Smooth muscle cell (in vitro differentiated cells): ENCODE measurements around the gene ZG16B. TPM values are rescaled to one million over a fixed set of nuclear protein-coding genes. Genes with fewer than 3 reads are reported as not detected.

Source experiments
- DNase-seq: peaks from one replicate; lab custom pipeline; 2025; ENCODE audit not compliant: unreplicated experiment; lab: John Stamatoyannopoulos, UW
- H2AFZ ChIP-seq: fragments of 200-600 bp; sonication (generic); 2 replicates; pipeline ENCODE4 v1.6.0; 2016; ENCODE audit warnings: antibody characterized with exemption, low read depth, mild to moderate bottlenecking
- H3F3A ChIP-seq: fragments of 200-600 bp; sonication (generic); 2 replicates; pipeline ENCODE4 v1.6.0; 2017; ENCODE audit warnings: antibody characterized with exemption, low read depth
- H3K27ac ChIP-seq: fragments of 200-600 bp; sonication (generic); 2 replicates; pipeline ENCODE4 v1.5.1; 2016; ENCODE audit warnings: low read depth, mild to moderate bottlenecking
- H3K27me3 ChIP-seq: fragments of 200-600 bp; sonication (generic); 2 replicates; pipeline ENCODE4 v1.6.1; 2016; ENCODE audit warnings: low read depth, mild to moderate bottlenecking
- H3K36me3 ChIP-seq: fragments of 200-600 bp; sonication (generic); 2 replicates; pipeline ENCODE4 v1.5.1; 2016; ENCODE audit warnings: low read depth
- H3K4me1 ChIP-seq: fragments of 200-600 bp; sonication (generic); 2 replicates; pipeline ENCODE4 v1.5.1; 2016; ENCODE audit warnings: low read depth
- H3K4me2 ChIP-seq: fragments of 200-600 bp; sonication (generic); 2 replicates; pipeline ENCODE4 v1.6.0; 2016; ENCODE audit warnings: mild to moderate bottlenecking
- H3K4me3 ChIP-seq: fragments of 200-600 bp; sonication (generic); 2 replicates; pipeline ENCODE4 v1.5.1; 2016; ENCODE audit warnings: mild to moderate bottlenecking
- H3K79me2 ChIP-seq: fragments of 200-600 bp; sonication (generic); 2 replicates; pipeline ENCODE4 v1.6.0; 2016; ENCODE audit warnings: low read depth, mild to moderate bottlenecking
- H3K9ac ChIP-seq: fragments of 200-600 bp; sonication (generic); 2 replicates; pipeline ENCODE4 v1.6.0; 2016; ENCODE audit warnings: low read depth
- H3K9me3 ChIP-seq: fragments of 200-600 bp; sonication (generic); replicated peaks from 2 replicates; pipeline ENCODE4 v1.5.1; 2016; ENCODE audit warnings: low read depth
- H4K20me1 ChIP-seq: fragments of 200-600 bp; sonication (generic); 2 replicates; pipeline ENCODE4 v1.6.0; 2016; ENCODE audit warnings: low read depth
- WGBS: methylation state at CpG from one replicate; pipeline ENCODE4 v1.1.7; 2016; ENCODE audit warnings: low lambda C conversion rate; 5-methylcytosine and 5-hydroxymethylcytosine counted together
- polyA plus RNA-seq: library from polyadenylated mRNA; unstranded; fragments of >200 nt; fragmentation: Nextera tagmentation; extraction: Ambion mirVana; gene quantifications from 2 replicates; pipeline ENCODE4 v1.2.1, GENCODE V29; 2016
- total RNA-seq: library from RNA; depleted of rRNA; stranded (reverse); fragments of >200 nt; gene quantifications from 2 replicates; pipeline ENCODE4 v1.2.3, GENCODE V29; 2014
- TF ChIP-seq, protein P1 (sequence below): fragments of 200-600 bp; sonication (generic); IDR thresholded peaks from 2 replicates; pipeline ENCODE4 v1.5.1; 2017; ENCODE audit warnings: borderline replicate concordance, mild to moderate bottlenecking, antibody characterized with exemption; ENCODE audit not compliant: insufficient read depth, poor library complexity, severe bottlenecking

Gene ZG16B
- total and polyA plus RNA-seq, 2 experiments from 2014 or later = not detected

DNA sequence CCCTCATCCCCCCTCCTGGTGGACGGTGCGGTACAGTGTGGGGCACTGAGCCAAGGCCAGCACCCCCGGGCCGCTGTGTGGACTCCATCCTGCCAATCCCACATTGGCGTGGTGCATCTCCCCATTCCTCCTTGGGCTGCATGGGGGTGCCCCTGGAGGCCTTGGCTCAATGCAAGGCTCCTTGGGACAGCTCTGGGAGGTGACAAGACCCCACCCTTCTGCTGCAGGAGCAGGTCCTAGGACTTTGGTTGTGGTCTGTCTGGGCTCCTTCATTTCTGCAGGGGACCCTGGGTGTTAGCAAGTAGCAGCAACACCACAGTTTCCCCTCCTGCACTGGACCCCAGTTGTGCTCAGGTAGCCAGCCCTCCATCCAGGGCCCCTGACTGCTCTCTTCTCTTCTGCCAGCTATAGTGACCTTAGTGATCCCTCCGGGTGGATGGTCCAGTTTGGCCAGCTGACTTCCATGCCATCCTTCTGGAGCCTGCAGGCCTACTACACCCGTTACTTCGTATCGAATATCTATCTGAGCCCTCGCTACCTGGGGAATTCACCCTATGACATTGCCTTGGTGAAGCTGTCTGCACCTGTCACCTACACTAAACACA is 11.7 kb upstream of the ZG16B start:
- 95% methylated on average over 10 of the region's 10 CpGs for WGBS
- no peaks in the 10 kb centered on the region for H3K79me2 ChIP-seq
- H3K4me2 ChIP-seq = no peak overlapping the region
- no peak overlapping the region for H3K27ac ChIP-seq
- no peak overlapping the region for H2AFZ ChIP-seq
- no peak overlapping the region for H3K9ac ChIP-seq
- no peaks in the 10 kb centered on the region for H3K27me3 ChIP-seq
- H3K9me3 ChIP-seq = no peaks in the 10 kb centered on the region
- DNase-seq = no peak
- no peaks in the 10 kb centered on the region for H4K20me1 ChIP-seq
- TF ChIP-seq, protein P1, sequence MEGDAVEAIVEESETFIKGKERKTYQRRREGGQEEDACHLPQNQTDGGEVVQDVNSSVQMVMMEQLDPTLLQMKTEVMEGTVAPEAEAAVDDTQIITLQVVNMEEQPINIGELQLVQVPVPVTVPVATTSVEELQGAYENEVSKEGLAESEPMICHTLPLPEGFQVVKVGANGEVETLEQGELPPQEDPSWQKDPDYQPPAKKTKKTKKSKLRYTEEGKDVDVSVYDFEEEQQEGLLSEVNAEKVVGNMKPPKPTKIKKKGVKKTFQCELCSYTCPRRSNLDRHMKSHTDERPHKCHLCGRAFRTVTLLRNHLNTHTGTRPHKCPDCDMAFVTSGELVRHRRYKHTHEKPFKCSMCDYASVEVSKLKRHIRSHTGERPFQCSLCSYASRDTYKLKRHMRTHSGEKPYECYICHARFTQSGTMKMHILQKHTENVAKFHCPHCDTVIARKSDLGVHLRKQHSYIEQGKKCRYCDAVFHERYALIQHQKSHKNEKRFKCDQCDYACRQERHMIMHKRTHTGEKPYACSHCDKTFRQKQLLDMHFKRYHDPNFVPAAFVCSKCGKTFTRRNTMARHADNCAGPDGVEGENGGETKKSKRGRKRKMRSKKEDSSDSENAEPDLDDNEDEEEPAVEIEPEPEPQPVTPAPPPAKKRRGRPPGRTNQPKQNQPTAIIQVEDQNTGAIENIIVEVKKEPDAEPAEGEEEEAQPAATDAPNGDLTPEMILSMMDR = no peak
- H3F3A ChIP-seq = no peaks in the 10 kb centered on the region
- H3K36me3 ChIP-seq = no peaks in the 10 kb centered on the region
- H3K4me3 ChIP-seq = no peak overlapping the region
- H3K4me1 ChIP-seq = no peaks in the 10 kb centered on the region

DNA sequence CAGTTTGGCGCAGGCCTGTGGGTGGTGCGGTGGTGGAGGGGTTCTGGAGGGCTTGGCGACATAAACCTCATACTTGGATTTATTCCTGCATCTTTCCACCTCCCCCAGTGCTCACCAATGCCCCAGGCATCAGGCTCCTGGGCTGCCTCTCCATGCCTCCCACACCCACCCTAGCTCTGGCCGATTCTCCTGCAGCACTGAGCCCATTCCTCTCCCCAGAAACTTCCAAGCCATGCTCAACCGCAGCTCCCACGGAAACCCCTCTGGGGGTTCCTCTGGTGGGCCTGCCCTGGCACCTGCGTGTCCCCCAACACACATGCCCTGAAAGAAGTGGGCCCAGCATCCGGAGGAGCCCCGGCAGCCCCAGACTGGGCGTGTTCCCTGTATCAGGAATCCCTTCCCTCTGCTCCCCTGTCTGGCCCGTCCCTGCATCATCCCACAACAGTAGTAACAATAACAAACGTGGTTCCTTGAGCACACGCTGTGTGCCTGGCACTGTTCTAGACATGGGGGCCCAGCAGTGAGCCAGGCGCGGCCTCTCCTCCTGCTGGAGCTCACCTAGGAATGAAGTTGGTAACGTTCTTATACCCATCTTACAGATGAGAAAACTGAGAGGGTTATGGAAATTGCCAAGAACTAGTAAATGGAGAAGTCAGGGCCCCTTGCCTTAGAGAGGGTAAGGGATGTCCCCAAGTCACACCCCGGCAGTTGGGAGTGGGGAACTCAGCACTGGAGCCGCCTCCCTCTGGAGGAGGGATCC is 10.7 kb upstream of the ZG16B start:
- Histone ChIP-seq H3K27ac (no peak overlapping the region), H2AFZ (no peak overlapping the region), H3K4me1 (no peaks in the 10 kb centered on the region), H3K79me2 (no peaks in the 10 kb centered on the region), H3K9ac (no peak overlapping the region), H3F3A (no peaks in the 10 kb centered on the region), H3K27me3 (no peaks in the 10 kb centered on the region), H3K9me3 (no peaks in the 10 kb centered on the region), H3K36me3 (no peaks in the 10 kb centered on the region), H4K20me1 (no peaks in the 10 kb centered on the region), H3K4me3 (no peak overlapping the region), H3K4me2 (no peak overlapping the region)
- DNase-seq = no peak
- WGBS = 92% methylated on average over 18 of the region's 18 CpGs
- TF ChIP-seq, protein P1 = no peak

DNA sequence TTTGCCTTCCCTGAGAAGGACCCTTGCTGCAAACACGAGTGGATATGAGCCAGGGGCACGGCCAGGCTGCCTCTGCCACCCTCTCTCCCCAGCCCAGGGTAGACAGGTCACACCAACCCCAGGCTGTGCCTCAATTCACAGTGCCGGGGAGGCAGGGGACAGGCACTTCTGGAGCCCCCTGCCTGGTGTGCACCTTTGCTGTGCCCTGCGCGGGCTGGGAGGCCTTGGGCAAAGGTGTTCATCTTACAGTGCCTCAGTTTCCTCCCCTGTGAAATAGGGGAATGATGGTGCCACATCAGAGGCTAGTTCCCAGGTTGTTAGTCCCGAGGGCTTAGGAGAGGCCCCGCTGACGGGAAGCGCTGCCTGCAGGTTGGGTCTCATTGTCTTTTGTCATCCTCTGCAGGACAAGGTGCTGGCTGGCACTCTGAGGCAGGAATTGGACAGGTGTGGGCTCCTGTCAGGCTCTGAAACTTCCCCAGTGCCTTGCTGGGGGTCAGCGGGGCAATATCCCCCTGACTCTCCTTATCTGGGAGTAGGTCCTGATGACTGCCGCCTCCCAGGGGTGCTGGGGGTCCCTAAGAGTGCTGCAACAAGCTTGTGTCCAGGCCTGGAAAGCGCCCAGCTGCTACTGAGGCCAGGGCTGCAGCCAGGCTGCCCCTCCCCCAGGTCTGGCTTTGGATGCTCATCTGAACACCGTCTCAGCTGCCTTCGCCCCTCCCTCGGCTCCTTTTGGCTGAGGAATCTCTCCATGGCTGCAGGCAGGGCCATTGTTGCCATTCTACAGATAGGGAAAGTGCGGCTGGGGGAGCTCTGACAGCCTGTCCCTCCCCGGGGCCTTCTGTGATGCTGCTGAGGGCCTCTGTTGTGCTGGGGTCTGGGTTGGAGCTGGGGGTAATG is 9.9 kb upstream of the ZG16B start:
- TF ChIP-seq, protein P1 = no peak
- H2AFZ ChIP-seq = no peak overlapping the region
- no peaks in the 10 kb centered on the region for H3K9me3 ChIP-seq
- H3K79me2 ChIP-seq = no peaks in the 10 kb centered on the region
- no peaks in the 10 kb centered on the region for H3K27me3 ChIP-seq
- no peak overlapping the region for H3K27ac ChIP-seq
- WGBS = 80% methylated on average over 17 of the region's 17 CpGs
- no peaks in the 10 kb centered on the region for H4K20me1 ChIP-seq
- H3K4me1 ChIP-seq = no peaks in the 10 kb centered on the region
- no peak overlapping the region for H3K9ac ChIP-seq
- H3F3A ChIP-seq = no peaks in the 10 kb centered on the region
- no peak overlapping the region for H3K4me2 ChIP-seq
- DNase-seq = no peak
- H3K4me3 ChIP-seq = no peak overlapping the region
- no peaks in the 10 kb centered on the region for H3K36me3 ChIP-seq
